Measurements from ENCODE around the gene HEPACAM.

Gene HEPACAM

DNA sequence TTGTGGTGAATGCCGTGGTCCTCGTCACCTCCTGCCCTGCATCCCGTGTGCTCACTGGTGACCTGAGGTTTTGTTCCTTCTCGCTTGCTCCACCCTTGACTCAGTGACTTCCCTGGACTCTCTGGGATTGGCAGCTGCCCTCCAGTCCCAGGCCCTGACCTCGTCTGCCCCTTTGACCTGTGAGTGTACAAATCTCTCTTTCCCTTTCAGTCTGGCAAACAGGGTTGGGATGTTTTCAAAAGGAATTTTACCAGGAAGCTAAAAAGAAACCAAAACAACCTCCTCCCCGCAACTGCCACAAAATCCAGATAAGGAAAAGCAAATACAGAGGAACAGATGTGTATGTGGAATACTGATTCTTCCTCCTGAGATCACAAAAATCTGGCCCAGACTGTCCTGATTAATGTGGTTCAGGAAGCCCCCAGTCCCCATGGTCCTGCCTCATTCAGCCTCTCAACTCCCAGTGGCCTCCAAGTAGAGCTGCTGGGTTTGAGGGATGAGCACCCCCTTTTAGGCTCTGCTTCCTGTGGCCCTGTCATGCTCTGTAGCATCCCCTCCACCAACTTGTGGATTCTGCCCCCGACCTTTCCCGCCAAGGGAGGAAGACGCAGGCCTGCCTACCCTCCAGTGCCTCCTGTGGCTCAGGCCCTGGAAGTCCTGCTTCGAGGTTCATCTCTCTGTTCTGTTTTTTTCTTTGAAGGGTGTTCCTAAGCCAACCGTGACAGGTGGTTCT is 53.3 kb downstream of the HEPACAM start:
- no peak for DNase-seq

DNA sequence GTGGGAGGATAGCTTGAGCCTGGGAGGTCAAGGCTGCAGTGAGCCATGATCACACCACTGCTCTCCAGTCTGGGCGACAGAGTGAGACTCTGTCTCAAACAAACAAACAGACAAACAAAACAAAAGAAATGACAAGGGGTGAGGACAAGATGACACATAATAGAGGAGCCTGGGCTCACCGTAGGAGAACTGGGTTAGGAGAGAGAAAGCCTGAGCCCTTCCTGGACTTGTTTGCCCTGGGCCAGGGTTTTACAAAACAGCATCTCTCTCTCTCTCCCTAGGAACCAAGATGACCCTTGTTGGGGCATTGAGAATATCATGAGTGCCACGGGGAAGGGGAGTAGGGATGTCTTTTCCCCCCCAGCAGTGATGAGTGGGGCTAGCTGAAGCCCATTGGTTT is 54.9 kb downstream of the HEPACAM start:
- DNase-seq = no peak

DNA sequence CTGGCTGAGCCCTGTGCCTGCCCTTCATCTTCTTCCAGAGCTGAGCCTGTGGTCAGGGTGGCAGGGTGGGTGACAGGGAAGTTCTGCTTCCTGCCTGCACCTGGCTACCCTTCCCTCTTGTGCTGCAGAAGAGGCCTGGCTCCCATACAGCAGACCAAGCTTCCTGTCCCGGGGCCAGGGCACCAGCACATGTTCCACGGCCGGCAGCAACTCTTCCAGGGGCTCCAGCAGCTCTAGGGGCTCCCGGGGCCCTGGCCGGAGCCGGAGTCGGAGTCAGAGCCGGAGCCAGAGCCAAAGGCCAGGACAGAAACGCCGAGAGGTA is 55.6 kb downstream of the HEPACAM start:
- DNase-seq = no peak

DNA sequence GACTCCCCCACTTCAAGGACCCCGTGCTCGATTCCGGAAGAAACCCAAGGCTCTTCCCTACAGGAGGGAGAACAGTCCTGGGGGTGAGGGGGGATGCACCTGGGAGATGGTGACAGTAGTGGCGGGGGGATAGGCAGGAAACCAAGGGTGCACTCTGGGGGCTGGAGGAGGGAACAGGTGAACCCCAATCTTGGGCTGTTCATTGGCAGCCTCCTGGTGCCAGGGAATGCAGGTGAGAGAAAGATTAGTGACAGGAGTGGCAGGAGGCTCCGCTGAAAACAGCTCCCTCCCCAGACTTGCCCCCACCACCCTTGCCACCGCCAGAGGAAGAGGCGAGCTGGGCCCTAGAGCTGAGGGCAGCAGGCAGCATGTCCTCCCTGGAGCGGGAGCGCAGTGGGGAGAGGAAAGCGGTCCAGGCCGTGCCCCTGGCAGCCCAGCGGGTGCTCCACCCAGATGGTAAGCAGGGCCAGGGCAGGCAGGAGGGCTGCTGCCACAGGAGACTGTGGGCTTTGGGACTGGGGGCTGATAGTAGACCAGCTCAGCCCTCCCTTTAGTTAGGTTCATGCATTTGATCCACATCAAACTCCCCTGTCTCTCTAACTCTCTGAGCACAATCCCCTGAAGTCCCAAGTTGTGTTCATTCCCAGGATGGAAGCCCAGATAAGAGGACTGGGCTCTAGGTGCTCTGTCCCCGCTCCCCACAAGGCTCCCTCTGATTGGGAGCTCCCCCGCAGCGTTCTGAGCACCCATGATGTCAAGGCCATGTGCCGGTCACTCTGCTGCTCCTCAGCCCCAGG is 56.2 kb downstream of the HEPACAM start:
- no peak for DNase-seq

DNA sequence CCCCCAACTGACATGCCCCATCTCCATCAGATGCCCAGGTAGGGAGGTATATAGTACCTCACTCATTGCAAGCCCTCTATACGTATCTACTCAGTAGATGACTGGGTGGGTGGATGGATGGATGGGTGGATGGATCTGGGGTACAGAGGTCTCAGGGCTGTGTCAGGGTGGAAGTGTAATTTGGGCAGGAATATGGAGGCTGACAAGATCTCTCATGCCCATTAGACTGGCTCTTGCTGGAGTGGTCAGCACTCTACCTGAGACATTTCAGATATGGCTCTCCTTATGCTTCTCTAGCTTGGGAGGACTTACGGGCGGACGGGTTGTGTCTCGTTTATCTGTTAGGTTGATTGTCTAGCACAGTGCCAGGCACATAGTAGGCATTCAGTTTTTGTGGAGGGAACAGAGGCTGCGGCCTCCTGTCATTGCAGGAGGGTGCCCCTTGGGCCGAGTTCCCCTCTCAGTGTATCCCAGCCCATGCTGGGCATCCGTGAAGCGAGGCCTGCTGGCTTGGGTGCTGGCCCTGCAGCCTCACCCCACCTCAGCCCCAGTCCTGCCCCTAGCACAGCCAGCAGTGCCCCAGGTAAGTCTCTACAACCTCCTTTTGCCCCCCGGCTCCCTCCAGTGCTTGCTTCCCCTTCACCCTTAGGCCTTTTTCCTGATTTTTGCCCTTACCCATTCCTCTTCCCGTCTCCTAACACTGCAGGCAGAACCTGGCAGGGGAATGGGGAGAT is 56.9 kb downstream of the HEPACAM start:
- DNase-seq = no peak

DNA sequence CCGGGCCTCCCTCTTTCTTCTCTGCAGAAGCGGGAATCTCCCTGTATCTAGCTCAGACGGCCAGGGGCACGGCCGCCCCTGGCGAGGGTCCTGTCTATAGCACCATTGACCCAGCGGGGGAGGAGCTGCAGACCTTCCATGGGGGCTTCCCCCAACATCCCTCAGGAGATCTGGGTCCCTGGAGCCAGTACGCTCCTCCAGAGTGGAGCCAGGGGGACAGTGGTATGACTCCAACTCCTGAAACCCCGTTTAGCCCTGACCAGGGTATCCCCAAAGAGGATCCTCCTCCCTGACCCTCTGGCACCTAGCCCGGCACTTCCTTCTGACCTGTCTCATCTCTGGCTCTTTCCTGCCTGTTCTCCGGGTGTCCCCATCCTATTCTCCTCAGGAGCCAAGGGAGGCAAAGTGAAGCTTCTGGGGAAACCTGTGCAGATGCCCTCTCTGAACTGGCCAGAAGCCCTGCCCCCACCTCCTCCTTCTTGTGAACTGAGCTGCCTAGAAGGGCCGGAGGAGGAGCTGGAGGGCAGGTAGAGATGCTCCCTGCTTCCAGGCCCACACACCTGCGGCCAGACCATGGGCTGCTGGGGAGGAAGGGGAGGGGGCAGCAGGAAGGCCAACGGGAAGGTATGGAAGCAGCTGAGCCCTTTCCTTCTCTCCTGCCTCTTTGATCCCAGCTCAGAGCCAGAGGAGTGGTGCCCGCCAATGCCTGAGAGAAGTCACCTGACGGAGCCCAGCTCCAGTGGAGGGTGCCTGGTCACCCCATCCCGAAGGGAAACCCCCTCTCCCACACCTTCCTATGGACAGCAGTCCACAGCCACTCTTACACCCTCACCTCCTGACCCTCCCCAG is 57.7 kb downstream of the HEPACAM start:
- DNase-seq = no peak

DNA sequence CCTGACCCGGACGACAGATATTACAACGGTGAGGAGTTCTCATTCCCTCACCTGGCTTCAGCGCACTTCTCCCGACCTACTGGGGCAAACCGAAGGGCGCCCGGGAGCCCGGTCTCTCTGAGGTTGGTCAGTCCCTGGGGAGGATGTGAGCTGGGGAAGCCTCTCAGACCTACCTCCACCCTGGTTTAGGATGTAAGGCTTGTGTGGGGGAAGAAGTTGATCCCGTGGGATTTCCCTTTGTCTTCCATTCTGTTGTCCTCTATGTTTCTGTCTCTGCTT is 58.3 kb downstream of the HEPACAM start:
- DNase-seq = no peak

DNA sequence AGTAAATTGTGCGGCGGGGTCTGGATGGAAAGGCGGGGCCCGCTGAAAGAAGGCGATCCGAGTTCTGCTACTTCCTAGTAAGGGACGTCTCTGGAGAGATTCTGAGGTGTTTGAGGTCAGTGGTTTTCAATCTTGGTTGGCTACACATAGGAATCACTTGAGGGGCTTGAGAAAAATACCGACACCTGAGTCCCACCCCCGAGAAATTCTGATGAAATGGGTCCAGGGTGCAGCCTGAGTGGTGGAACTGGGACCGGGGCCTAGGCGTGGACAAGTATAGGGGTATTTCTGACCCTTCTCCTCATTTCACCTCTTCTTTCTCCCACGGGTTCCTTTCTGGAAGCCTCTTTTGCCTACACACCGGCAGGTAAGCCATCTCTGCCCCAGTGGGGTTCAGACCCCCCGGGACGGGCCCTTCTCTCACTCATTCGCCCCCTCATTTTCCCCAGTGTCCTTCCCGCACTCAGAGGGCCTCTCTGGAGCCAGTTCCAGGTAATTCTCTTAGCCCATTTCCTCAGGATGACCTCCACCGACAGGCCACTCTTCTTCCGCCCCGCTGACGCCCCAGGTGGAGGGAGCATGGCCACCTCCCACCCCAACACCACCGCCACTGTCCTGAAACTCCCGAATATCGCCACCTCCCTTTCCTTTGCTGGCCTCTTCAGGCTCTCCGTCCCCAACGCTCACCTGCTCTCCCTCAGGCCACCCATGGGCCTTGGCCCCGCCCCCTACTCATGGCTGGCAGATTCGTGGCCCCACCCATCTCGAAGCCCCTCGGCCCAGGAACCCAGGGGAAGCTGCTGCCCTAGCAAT is 58.8 kb downstream of the HEPACAM start:
- DNase-seq = no peak

DNA sequence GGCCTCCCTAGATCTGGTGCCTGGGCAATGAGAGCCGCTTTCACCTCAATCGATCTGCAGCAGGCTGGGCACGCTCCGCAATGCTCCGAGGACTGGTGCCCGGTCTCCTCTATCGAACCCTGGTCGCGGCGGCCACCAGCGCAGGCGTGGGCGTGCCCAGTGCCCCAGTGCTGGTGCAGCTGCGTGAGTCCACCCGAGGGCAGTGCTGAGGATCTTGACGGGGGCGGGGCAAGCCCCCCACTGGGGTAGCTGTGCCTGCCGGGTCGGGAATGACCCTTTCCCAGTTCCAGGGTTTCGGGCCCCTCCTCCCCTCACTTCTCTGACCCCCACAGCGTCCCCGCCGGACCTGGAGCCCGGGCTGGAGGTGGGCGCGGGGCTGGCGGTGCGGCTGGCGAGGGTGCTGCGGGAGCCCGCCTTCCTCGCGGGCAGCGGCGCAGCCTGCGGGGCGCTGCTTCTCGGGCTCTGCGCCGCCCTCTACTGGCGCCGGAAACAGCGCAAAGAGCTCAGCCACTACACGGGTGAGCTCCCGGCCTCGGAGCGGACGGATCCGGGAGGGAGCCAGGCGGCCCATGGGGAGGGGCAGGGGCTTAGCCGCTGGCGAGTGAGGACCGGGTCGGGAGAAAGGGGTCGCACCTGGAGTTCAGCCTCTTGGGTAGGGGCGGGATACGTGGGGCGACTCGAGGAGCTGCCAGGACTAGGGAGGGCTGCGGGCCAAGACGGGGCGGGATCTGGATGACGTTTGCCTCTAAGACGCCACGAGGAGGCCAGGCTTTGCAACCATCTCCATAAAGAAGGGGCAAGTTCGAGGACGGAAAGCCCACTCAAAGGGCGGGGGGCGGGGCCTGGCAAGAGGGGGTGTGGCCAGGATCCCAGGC is 59.7 kb downstream of the HEPACAM start:
- peak; percentile 73 to 79 for DNase-seq

DNA sequence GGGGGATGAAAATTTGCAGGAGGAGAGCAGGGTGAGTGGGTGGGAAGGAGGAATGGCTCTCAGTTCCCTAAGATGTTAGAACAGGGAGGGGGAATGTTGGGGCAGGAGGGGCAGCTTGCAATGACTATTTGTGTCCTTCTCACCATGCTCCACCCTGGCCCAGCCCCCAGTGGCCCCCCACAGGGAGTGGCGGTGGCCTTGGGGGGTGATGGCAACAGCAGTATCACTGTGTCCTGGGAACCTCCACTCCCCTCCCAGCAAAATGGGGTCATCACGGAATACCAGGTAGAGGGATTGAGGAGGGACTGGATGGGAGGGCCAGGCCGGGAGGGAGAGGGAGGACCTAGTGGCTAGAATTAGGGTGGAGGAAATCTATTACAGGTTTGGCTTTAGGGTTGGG is 60.4 kb downstream of the HEPACAM start:
- DNase-seq = no peak

DNA sequence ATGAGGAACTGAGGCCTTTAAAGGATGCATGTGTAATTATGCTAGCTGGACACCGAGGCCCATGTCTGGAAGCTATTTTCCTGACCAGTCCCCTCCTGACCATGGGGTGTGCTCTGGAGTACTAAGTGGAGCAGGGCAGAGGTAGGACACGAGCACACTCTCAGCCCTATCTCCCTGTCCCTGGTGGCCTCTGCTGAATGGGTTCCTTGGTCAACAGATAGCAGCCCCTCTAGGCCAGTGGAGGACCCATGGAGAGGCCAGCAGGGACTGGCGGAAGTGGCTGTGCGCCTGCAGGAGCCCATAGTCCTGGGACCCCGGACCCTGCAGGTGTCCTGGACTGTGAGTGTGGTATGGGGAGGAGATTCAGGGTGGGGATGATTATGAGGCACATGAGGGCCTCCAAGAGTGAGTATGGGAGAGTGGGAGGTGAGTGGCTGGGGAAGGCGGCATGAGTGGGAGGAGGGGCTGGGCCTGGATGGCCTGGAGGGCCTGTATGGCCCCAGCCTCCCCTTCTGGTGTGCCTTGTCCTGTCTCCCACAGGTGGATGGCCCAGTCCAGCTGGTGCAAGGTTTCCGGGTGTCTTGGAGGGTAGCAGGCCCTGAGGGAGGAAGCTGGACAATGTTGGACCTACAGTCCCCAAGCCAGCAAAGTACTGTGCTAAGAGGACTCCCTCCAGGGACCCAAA is 61.1 kb downstream of the HEPACAM start:
- DNase-seq = no peak

DNA sequence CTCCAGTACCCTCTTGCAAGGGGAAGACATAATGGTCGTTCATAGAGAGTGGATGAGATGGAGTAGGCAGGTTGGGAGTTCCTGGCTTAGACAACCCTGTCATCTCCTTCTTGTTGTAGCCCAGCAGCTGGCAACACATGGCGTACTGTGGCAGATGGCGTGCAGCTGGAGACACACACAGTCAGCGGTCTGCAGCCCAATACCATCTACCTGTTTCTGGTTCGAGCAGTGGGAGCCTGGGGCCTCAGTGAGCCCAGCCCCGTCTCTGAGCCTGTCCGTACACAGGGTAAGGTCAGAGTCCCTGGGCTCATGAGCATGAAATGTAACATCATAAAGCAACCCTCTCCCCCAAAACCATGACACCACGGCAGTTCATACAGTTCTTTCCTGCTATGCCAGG is 61.9 kb downstream of the HEPACAM start:
- no peak for DNase-seq

DNA sequence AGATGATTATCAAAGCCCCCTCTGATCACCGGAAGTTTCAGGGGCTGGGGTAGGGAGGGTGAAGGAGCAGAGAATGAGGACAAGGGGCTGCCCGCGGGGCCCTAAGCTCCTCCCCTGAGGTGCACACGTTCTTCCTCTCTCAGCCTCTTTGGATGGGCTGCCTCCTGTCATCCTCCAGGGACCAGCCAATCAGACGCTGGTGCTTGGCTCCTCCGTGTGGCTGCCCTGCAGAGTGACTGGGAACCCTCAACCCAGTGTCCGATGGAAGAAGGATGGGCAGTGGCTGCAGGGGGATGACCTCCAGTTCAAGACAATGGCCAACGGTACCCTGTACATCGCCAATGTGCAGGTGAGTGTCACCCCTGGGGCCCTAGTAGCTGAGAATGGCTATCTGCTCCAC is 63.1 kb downstream of the HEPACAM start:
- no peak for DNase-seq

DNA sequence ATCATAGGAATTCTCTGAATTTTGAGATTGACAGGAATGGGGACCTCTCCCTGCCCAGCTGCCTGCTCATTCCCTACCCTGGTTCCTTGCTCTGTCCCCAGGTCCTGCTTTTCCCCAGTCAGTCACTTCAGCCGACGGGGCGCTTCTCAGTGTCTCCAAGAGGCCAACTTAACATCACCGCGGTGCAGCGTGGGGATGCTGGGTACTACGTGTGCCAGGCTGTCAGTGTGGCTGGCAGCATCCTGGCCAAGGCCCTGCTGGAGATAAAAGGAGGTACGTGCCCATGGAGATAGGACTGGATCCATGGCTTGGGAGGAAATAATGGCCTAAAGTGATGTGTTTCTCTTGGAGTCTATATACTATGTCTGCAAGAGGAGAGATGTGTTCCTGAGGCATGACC is 63.6 kb downstream of the HEPACAM start:
- no peak for DNase-seq

DNA sequence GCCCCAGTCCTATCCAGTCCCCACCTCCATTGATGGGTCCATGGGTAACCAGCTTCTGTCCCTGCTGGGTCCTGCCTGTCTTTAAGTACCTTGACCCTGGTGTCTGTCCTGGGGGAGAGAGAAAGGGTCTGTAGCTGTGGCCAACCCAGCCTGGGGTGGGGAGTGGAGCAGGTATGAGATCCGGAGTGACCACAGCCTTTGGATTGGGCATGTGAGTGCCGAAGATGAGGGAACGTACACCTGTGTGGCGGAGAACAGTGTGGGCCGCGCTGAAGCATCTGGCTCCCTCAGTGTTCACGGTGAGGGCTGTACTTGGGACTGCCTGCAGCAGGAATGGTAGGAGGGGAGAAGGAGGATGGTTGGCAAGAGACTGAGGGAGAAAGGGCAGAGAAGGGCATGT is 65.4 kb downstream of the HEPACAM start:
- no peak for DNase-seq

DNA sequence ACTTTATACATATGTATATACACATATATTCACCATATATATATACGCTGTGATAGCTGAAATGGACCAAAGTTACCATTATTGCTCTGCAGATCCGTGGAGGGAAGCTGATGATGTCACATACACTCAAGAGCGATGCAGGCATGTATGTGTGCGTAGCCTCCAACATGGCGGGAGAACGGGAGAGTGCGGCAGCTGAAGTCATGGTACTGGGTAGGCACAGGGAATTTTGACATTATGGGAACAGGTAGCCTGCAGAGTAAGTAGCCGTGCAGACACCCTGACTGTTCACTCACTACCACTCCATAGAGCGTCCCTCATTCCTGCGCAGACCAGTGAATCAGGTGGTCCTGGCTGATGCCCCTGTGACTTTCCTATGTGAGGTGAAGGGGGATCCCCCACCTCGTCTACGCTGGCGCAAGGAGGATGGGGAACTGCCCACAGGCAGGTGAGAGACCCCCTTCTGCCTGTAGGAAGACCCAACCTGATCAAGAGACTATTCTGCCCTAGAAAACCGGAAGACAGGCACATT is 65.9 kb downstream of the HEPACAM start:
- DNase-seq = no peak

DNA sequence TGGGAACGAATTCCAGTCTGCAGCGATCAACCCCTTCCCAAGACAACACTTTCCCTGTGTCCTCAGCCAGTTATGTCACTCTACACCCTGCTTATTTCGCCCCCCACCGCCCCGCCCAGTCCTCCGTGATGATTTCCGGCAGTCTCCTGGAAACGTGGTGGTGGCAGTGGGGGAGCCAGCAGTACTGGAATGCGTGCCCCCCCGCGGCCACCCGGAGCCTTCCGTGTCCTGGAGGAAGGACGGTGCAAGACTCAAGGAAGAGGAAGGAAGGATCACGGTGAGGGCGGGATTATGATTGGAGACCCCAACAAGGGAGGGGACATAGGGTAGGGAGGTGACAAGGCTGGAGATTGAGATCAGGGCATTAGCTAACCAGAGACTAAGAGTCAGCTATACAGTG is 66.5 kb downstream of the HEPACAM start:
- no peak for DNase-seq
